Neural cell (in vitro differentiated cells): Measurements from ENCODE around the gene CMKLR1. TPM values are rescaled to one million over a fixed set of nuclear protein-coding genes. Genes with fewer than 3 reads are reported as not detected.

Source experiments
- H2AFZ ChIP-seq: fragments of 200-600, 300-800 bp; sonication (generic), shearing (Covaris generic); 2 replicates; pipeline ENCODE4 v1.6.0; 2014; ENCODE audit warnings: low read depth, mild to moderate bottlenecking, antibody characterized with exemption, low read length, moderate library complexity
- H3F3A ChIP-seq: fragments of 200-600 bp; shearing (Covaris generic); 2 replicates; pipeline ENCODE4 v1.6.1; 2016; ENCODE audit warnings: mild to moderate bottlenecking, moderate library complexity, mixed read lengths, antibody characterized with exemption, low read length; ENCODE audit not compliant: insufficient read depth, poor library complexity, severe bottlenecking
- H3K27ac ChIP-seq: fragments of 200-600, 300-800 bp; sonication (generic), shearing (Covaris generic); 2 replicates; pipeline ENCODE4 v1.5.1; 2014; ENCODE audit warnings: mild to moderate bottlenecking, low read length, moderate library complexity
- H3K27me3 ChIP-seq: fragments of 300-800, 200-600 bp; sonication (generic), shearing (Covaris generic); 2 replicates; pipeline ENCODE4 v1.6.0; 2014; ENCODE audit warnings: mild to moderate bottlenecking, low read depth, low read length, moderate library complexity; ENCODE audit not compliant: insufficient read depth
- H3K36me3 ChIP-seq: fragments of 300-800, 200-600 bp; sonication (generic), shearing (Covaris generic); 2 replicates; pipeline ENCODE4 v1.5.1; 2014; ENCODE audit warnings: mild to moderate bottlenecking, antibody characterized with exemption, low read length, moderate library complexity; ENCODE audit not compliant: insufficient read depth
- H3K4me2 ChIP-seq: fragments of 300-800, 200-600 bp; sonication (generic), shearing (Covaris generic); 2 replicates; pipeline ENCODE4 v1.6.0; 2014; ENCODE audit warnings: mild to moderate bottlenecking, low read length
- H3K4me3 ChIP-seq: fragments of 300-800, 200-600 bp; sonication (generic), shearing (Covaris generic); 2 replicates; pipeline ENCODE4 v1.5.1; 2014; ENCODE audit warnings: mild to moderate bottlenecking, low read length, moderate library complexity
- H3K79me2 ChIP-seq: fragments of 200-600 bp; shearing (Covaris generic); replicated peaks from 2 replicates; pipeline ENCODE4 v1.6.0; 2014; ENCODE audit warnings: mild to moderate bottlenecking, low read length, moderate library complexity; ENCODE audit not compliant: insufficient read depth
- H3K9ac ChIP-seq: fragments of 300-800, 200-600 bp; sonication (generic), shearing (Covaris generic); 2 replicates; pipeline ENCODE4 v1.6.1; 2016; ENCODE audit warnings: mild to moderate bottlenecking, low read length, mixed read lengths
- H3K9me2 ChIP-seq: fragments of 200-600 bp; shearing (Covaris generic); 2 replicates; pipeline ENCODE4 v1.6.1; 2016; ENCODE audit warnings: mild to moderate bottlenecking, low read length, mixed read lengths; ENCODE audit not compliant: insufficient read depth
- H3K9me3 ChIP-seq: fragments of 200-600, 300-800 bp; sonication (generic), shearing (Covaris generic); 2 replicates; pipeline ENCODE4 v1.6.1; 2016; ENCODE audit warnings: mild to moderate bottlenecking, mixed run types, low read length, moderate library complexity, mixed read lengths
- H4K20me1 ChIP-seq: fragments of 200-600 bp; shearing (Covaris generic); 2 replicates; pipeline ENCODE4 v1.6.1; 2016; ENCODE audit warnings: mild to moderate bottlenecking, mixed run types; ENCODE audit not compliant: insufficient read depth
- CTCF ChIP-seq: fragments of 450-650 bp; IDR thresholded peaks from 2 replicates; pipeline ENCODE4 v1.5.1; 2014; ENCODE audit warnings: antibody characterized with exemption, mild to moderate bottlenecking, moderate library complexity; ENCODE audit not compliant: poor library complexity, severe bottlenecking
- EP300 ChIP-seq: fragments of 450-650 bp; conservative IDR thresholded peaks from 2 replicates; pipeline ENCODE4 v1.6.1; 2014; ENCODE audit warnings: antibody characterized with exemption, mild to moderate bottlenecking, moderate library complexity; ENCODE audit not compliant: poor library complexity, severe bottlenecking
- EZH2 ChIP-seq: fragments of 200-600, 300-800 bp; shearing (Covaris generic), sonication (generic); IDR thresholded peaks from 2 replicates; pipeline ENCODE4 v1.6.1; 2014; ENCODE audit warnings: antibody characterized with exemption, low read length, borderline replicate concordance, mild to moderate bottlenecking; ENCODE audit not compliant: insufficient read depth, poor library complexity, severe bottlenecking
- MXI1 ChIP-seq: fragments of 450-650 bp; conservative IDR thresholded peaks from 2 replicates; pipeline ENCODE4 v1.6.1; 2014; ENCODE audit warnings: antibody characterized with exemption, mild to moderate bottlenecking; ENCODE audit not compliant: poor library complexity, severe bottlenecking
- POLR2AphosphoS5 ChIP-seq: IDR thresholded peaks from 2 replicates; pipeline ENCODE4 v1.6.1; 2012
- RAD21 ChIP-seq: fragments of 450-650 bp; conservative IDR thresholded peaks from 2 replicates; pipeline ENCODE4 v1.6.1; 2014; ENCODE audit warnings: antibody characterized with exemption, mild to moderate bottlenecking, moderate library complexity
- REST ChIP-seq: IDR thresholded peaks from 2 replicates; pipeline ENCODE4 v1.6.1; 2012; ENCODE audit warnings: borderline replicate concordance
- SMC3 ChIP-seq: fragments of 450-650 bp; conservative IDR thresholded peaks from 2 replicates; pipeline ENCODE4 v1.6.1; 2014; ENCODE audit warnings: antibody characterized with exemption, mild to moderate bottlenecking, moderate library complexity; ENCODE audit not compliant: poor library complexity
- TAF1 ChIP-seq: IDR thresholded peaks from 2 replicates; pipeline ENCODE4 v1.6.1; 2012; ENCODE audit warnings: low read depth
- polyA plus RNA-seq: library from polyadenylated mRNA; depleted of rRNA; stranded (reverse); fragments of >200 nt; gene quantifications from 2 replicates; pipeline ENCODE4 v1.2.3, GENCODE V29; 2014

CMKLR1 gene
- polyA plus RNA-seq, 1 donor from 2014 or later = 0.06 TPM

- no peak for TF ChIP-seq RAD21
- TF ChIP-seq TAF1 = no peak
- TF ChIP-seq POLR2AphosphoS5 = no peak
- TF ChIP-seq REST = no peak
- no peak for TF ChIP-seq SMC3
- TF ChIP-seq CTCF = no peak
- TF ChIP-seq MXI1 = no peak
- Histone ChIP-seq H3F3A (no peaks in the 10 kb centered on the region), H3K79me2 (no peaks in the 10 kb centered on the region), H3K9me3 (no peaks in the 10 kb centered on the region), H3K27ac (no peak overlapping the region), H3K4me2 (no peak overlapping the region), H3K4me3 (no peak overlapping the region), H2AFZ (no peak overlapping the region), H3K9me2 (no peaks in the 10 kb centered on the region), H3K9ac (no peak overlapping the region), H3K36me3 (no peaks in the 10 kb centered on the region), H3K27me3 (no peaks in the 10 kb centered on the region), H4K20me1 (no peaks in the 10 kb centered on the region)
Measured at GRCh38 chr12:108297424-108297823, 41.7 kb downstream of the CMKLR1 start.

- TF ChIP-seq CTCF (no peak), EZH2 (no peak), RAD21 (no peak), POLR2AphosphoS5 (no peak), SMC3 (no peak), EP300 (no peak), TAF1 (no peak), REST (no peak), MXI1 (no peak)
- Histone ChIP-seq H3K9ac (no peak overlapping the region), H3K4me3 (no peak overlapping the region), H3F3A (no peaks in the 10 kb centered on the region), H3K9me3 (no peaks in the 10 kb centered on the region), H4K20me1 (no peaks in the 10 kb centered on the region), H3K9me2 (no peaks in the 10 kb centered on the region), H3K27ac (no peak overlapping the region), H3K4me2 (no peak overlapping the region), H2AFZ (no peak overlapping the region), H3K79me2 (no peaks in the 10 kb centered on the region), H3K27me3 (no peaks in the 10 kb centered on the region), H3K36me3 (no peaks in the 10 kb centered on the region)
Measured at GRCh38 chr12:108296945-108297344, 42.2 kb downstream of the CMKLR1 start.
